A549 treated with Hydrocortisone at 1 μM for 4 hours (cell line): ENCODE results near the gene SLC17A4. TPM values are rescaled to one million over a fixed set of nuclear protein-coding genes. Genes with fewer than 3 reads are reported as not detected.

ENCODE experiments used
- total RNA-seq: library from RNA; stranded (reverse); fragments of 200-300 nt; extraction: Qiagen RNA extraction; gene quantifications from 5 replicates; pipeline ENCODE4 v1.2.3, GENCODE V29; 2022

SLC17A4 gene, protein sequence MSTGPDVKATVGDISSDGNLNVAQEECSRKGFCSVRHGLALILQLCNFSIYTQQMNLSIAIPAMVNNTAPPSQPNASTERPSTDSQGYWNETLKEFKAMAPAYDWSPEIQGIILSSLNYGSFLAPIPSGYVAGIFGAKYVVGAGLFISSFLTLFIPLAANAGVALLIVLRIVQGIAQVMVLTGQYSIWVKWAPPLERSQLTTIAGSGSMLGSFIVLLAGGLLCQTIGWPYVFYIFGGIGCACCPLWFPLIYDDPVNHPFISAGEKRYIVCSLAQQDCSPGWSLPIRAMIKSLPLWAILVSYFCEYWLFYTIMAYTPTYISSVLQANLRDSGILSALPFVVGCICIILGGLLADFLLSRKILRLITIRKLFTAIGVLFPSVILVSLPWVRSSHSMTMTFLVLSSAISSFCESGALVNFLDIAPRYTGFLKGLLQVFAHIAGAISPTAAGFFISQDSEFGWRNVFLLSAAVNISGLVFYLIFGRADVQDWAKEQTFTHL
- not detected in 5 replicates for total RNA-seq

DNA sequence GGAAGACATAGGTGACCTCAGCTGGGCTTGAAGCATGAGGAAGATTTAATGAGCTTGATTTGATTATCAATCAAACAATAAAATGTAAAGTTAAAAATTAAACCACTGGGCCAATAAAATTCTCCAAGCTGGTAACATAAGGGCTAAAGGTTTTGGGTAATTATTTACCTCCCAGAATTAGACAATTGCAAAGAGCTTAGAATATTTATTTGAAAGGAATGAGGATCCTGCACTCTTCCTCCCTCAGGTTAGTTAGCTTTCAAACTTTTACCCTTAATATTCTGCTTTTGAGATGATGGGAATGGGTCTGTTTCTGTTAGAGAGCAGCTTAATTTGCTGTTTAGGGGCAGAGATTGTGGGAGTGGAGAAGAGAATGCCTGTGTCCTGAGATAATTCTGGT lies at the start of gene SLC17A4:
TSS of gene SLC17A4 (plus strand) at position 208 of the 400 bp plus-strand sequence. CDS start 7,221 bp downstream, outside the sequence.

Other genes with a start within 250 kb of the SLC17A4 start
- gene SCGN, start 102.5 kb upstream of the SLC17A4 start, total RNA-seq, result 0.17 to 0.36 TPM (median 0.21 TPM) in 5 replicates
- gene SLC17A1, start 77.3 kb downstream of the SLC17A4 start, total RNA-seq, result not detected in 5 replicates
- gene SLC17A3, start 119.5 kb downstream of the SLC17A4 start, total RNA-seq, result 0.70 to 1.1 TPM (median 1.0 TPM) in 5 replicates
- gene SLC17A2, start 175.9 kb downstream of the SLC17A4 start, total RNA-seq, result not detected in 5 replicates
- 1.4 to 2.2 TPM (median 1.8 TPM) in 5 replicates for gene TRIM38, start 208.1 kb downstream of the SLC17A4 start, total RNA-seq